ENCODE measurements around the gene ESR2. TPM values are rescaled to one million over a fixed set of nuclear protein-coding genes. Genes with fewer than 3 reads are reported as not detected.

Gene ESR2
- polyA plus RNA-seq, 3 donors, result 0.04 TPM; not detected in 2

GRCh38 chr14:64092940-64093339, 201.2 kb downstream of the ESR2 start:
- Histone ChIP-seq H3K27me3 (ENCODE audit: control insufficient read depth in 2 of 2, insufficient read depth in 2 of 2, low read length in 2 of 2) (no peaks in the 10 kb centered on the region), H4K20me1 (ENCODE audit: insufficient read depth, low read length) (no peaks in the 10 kb centered on the region), H3K4me2 (replicated peaks; ENCODE audit: extremely low read depth, low read length, poor library complexity, severe bottlenecking) (no peak overlapping the region), H3K9ac (ENCODE audit: insufficient read depth, low read length, poor library complexity, severe bottlenecking) (no peak overlapping the region), H3K9me3 (replicated peaks in 1 of 2; ENCODE audit: control insufficient read depth in 1 of 2, insufficient read depth in 1 of 2, low read length in 2 of 2) (no peaks in the 10 kb centered on the region), H2AFZ (ENCODE audit: insufficient read depth, low read depth, low read length, poor library complexity, severe bottlenecking) (no peak overlapping the region), H3K27ac (ENCODE audit: low read depth in 1 of 2, low read length in 2 of 2) (no peak overlapping the region), H3K4me3 (replicated peaks in 1 of 3; ENCODE audit: low read depth in 2 of 3, low read length in 3 of 3) (no peak overlapping the region), H3K79me2 (ENCODE audit: insufficient read depth, low read length) (no peaks in the 10 kb centered on the region), H3K4me1 (ENCODE audit: control insufficient read depth in 1 of 2, insufficient read depth in 2 of 2, low read length in 2 of 2) (no peaks in the 10 kb centered on the region), H3K36me3 (replicated peaks in 1 of 2; ENCODE audit: control insufficient read depth in 1 of 2, insufficient read depth in 2 of 2, low read length in 2 of 2) (no peaks in the 10 kb centered on the region)
- Mint-ChIP-seq H3K4me3 (no peak overlapping the region), H3K9me3 (no peaks in the 10 kb centered on the region), H3K36me3 (no peaks in the 10 kb centered on the region), H3K27ac (no peak overlapping the region), H3K27me3 (ENCODE audit: low read depth in 3 of 3) (peaks cover 0 to 3% (median 2%) of the 10 kb centered on the region in 3 donors), H3K4me1 (no peaks in the 10 kb centered on the region)
- no peak for DNase-seq
- no CpG with 5 or more reads among the region's 5 CpGs for WGBS (ENCODE audit: insufficient coverage)
- no peak for TF ChIP-seq CTCF (IDR thresholded peaks at IDR 0.05)
- intact Hi-C loops (cut with micrococcal nuclease), result no loop called here

- Mint-ChIP-seq H3K27ac (no peak overlapping the region), H3K4me1 (no peaks in the 10 kb centered on the region), H3K27me3 (ENCODE audit: low read depth in 3 of 3) (peaks cover 0 to 3% (median 2%) of the 10 kb centered on the region in 3 donors), H3K9me3 (no peaks in the 10 kb centered on the region), H3K4me3 (no peak overlapping the region), H3K36me3 (no peaks in the 10 kb centered on the region)
- Histone ChIP-seq H3K27me3 (ENCODE audit: control insufficient read depth in 2 of 2, insufficient read depth in 2 of 2, low read length in 2 of 2) (no peaks in the 10 kb centered on the region), H3K4me1 (ENCODE audit: control insufficient read depth in 1 of 2, insufficient read depth in 2 of 2, low read length in 2 of 2) (no peaks in the 10 kb centered on the region), H2AFZ (ENCODE audit: insufficient read depth, low read depth, low read length, poor library complexity, severe bottlenecking) (no peak overlapping the region), H4K20me1 (ENCODE audit: insufficient read depth, low read length) (no peaks in the 10 kb centered on the region), H3K9me3 (replicated peaks in 1 of 2; ENCODE audit: control insufficient read depth in 1 of 2, insufficient read depth in 1 of 2, low read length in 2 of 2) (no peaks in the 10 kb centered on the region), H3K4me3 (replicated peaks in 1 of 3; ENCODE audit: low read depth in 2 of 3, low read length in 3 of 3) (no peak overlapping the region), H3K36me3 (replicated peaks in 1 of 2; ENCODE audit: control insufficient read depth in 1 of 2, insufficient read depth in 2 of 2, low read length in 2 of 2) (no peaks in the 10 kb centered on the region), H3K9ac (ENCODE audit: insufficient read depth, low read length, poor library complexity, severe bottlenecking) (no peak overlapping the region), H3K79me2 (ENCODE audit: insufficient read depth, low read length) (no peaks in the 10 kb centered on the region), H3K4me2 (replicated peaks; ENCODE audit: extremely low read depth, low read length, poor library complexity, severe bottlenecking) (no peak overlapping the region), H3K27ac (ENCODE audit: low read depth in 1 of 2, low read length in 2 of 2) (no peak overlapping the region)
- no peak for TF ChIP-seq CTCF (IDR thresholded peaks at IDR 0.05)
- intact Hi-C loops (cut with micrococcal nuclease), result no loop called here
- no peak for DNase-seq
- WGBS (ENCODE audit: insufficient coverage), result no CpG with 5 or more reads among the region's 4 CpGs
These were observed 201.8 kb downstream of the ESR2 start for GRCh38 chr14:64092338-64092737.

All from CD14-positive monocyte (primary cell).